Measurements from ENCODE around the gene LRR1.

- TF ChIP-seq ATF3 (IDR thresholded peaks at IDR 0.05) (no peak), ATF3 (CRISPR knock-in tag; conservative IDR thresholded peaks at IDR 0.05) (peak; percentile 19; the same call in 1 of the 2 replicates), ZBTB8A (IDR thresholded peaks at IDR 0.05; ENCODE audit: partially characterized antibody) (no peak), DIDO1 (tag; IDR thresholded peaks at IDR 0.05; ENCODE audit: low read depth) (no peak), SP2 (IDR thresholded peaks at IDR 0.05; ENCODE audit: extremely low read depth, low read depth, low read length, poor library complexity, severe bottlenecking) (no peak), XRCC5 (IDR thresholded peaks at IDR 0.05; ENCODE audit: low read depth, low read length) (no peak)
Observed at GRCh38 chr14:49586673-49587460, 11.9 kb upstream of the LRR1 start.

All from K562 (cell line).